ENCODE results near the gene CMIP.
"Not testable (repeated sequence)": the region's sequence is repeated elsewhere in the genome, so short reads cannot be mapped to it uniquely, and the experiment has no call there.

Gene CMIP

GRCh38 chr16:81517629-81518438 is 73.2 kb downstream of the CMIP start:
- DNase-seq (ENCODE audit: low spot score): no peak

GRCh38 chr16:81518439-81518757 is 73.8 kb downstream of the CMIP start:
- no peak for DNase-seq (ENCODE audit: low spot score)

- DNase-seq (ENCODE audit: low spot score): no peak
Observed at GRCh38 chr16:81519301-81520150, 74.9 kb downstream of the CMIP start.

GRCh38 chr16:81520151-81520470 is 75.5 kb downstream of the CMIP start:
- no peak for DNase-seq (ENCODE audit: low spot score)

GRCh38 chr16:81520560-81521135 is 76.0 kb downstream of the CMIP start:
- DNase-seq (ENCODE audit: low spot score): no peak

GRCh38 chr16:81521141-81521626 is 76.6 kb downstream of the CMIP start:
- DNase-seq (ENCODE audit: low spot score): no peak

GRCh38 chr16:81522108-81522701 is 77.6 kb downstream of the CMIP start:
- DNase-seq (ENCODE audit: low spot score): no peak

GRCh38 chr16:81522851-81523250 is 78.2 kb downstream of the CMIP start:
- DNase-seq (ENCODE audit: low spot score): not testable (repeated sequence)

GRCh38 chr16:81523387-81524115 is 78.9 kb downstream of the CMIP start:
- DNase-seq (ENCODE audit: low spot score): no peak

- no peak for DNase-seq (ENCODE audit: low spot score)
Observed at GRCh38 chr16:81524382-81524781, 79.8 kb downstream of the CMIP start.

- not testable (repeated sequence) for DNase-seq (ENCODE audit: low spot score)
Observed at GRCh38 chr16:81524885-81525284, 80.3 kb downstream of the CMIP start.

GRCh38 chr16:81526199-81526598 is 81.6 kb downstream of the CMIP start:
- DNase-seq (ENCODE audit: low spot score): no peak

- no peak for DNase-seq (ENCODE audit: low spot score)
Observed at GRCh38 chr16:81526935-81527334, 82.3 kb downstream of the CMIP start.

- DNase-seq (ENCODE audit: low spot score): no peak
Observed at GRCh38 chr16:81527477-81528178, 83.0 kb downstream of the CMIP start.

GRCh38 chr16:81528256-81528655 is 83.6 kb downstream of the CMIP start:
- DNase-seq (ENCODE audit: low spot score): no peak

GRCh38 chr16:81530296-81530721 is 85.7 kb downstream of the CMIP start:
- DNase-seq (ENCODE audit: low spot score): no peak

GRCh38 chr16:81530814-81531213 is 86.2 kb downstream of the CMIP start:
- DNase-seq (ENCODE audit: low spot score): no peak

GRCh38 chr16:81531419-81531821 is 86.8 kb downstream of the CMIP start:
- no peak for DNase-seq (ENCODE audit: low spot score)

GRCh38 chr16:81532491-81533174 is 88.0 kb downstream of the CMIP start:
- DNase-seq (ENCODE audit: low spot score): no peak

GRCh38 chr16:81533175-81533507 is 88.5 kb downstream of the CMIP start:
- no peak for DNase-seq (ENCODE audit: low spot score)
